SK-N-MC (cell line): ENCODE measurements around the gene PVR.

Source experiments
- DNase-seq: peaks from one replicate; pipeline ENCODE4 v3.0.0-alpha.2; 2011; ENCODE audit warnings: low read depth, low spot score
- H3K27ac ChIP-seq: fragments of 200-600 bp; sonication (generic); 2 replicates; pipeline ENCODE4 v1.5.1; 2016; ENCODE audit warnings: mixed run types
- H3K36me3 ChIP-seq: fragments of 200-600 bp; sonication (generic); 2 replicates; pipeline ENCODE4 v1.6.1; 2017; ENCODE audit warnings: antibody characterized with exemption, low read length, mixed read lengths; ENCODE audit not compliant: insufficient read depth
- H3K4me3 ChIP-seq: fragments of 200-600 bp; sonication (generic); 2 replicates; pipeline ENCODE4 v1.5.1; 2016
- H3K9ac ChIP-seq: fragments of 200-600 bp; sonication (generic); 2 replicates; pipeline ENCODE4 v1.8.0; 2017; ENCODE audit warnings: mixed run types, mixed read lengths; ENCODE audit not compliant: insufficient read length
- H3K9me3 ChIP-seq: fragments of 200-600 bp; sonication (generic); 2 replicates; pipeline ENCODE4 v1.6.1; 2017; ENCODE audit warnings: low read depth, mild to moderate bottlenecking, antibody characterized with exemption, low read length, moderate library complexity, mixed read lengths
- EZH2 ChIP-seq: fragments of 200-600 bp; sonication (generic); IDR thresholded peaks from one replicate; pipeline ENCODE4 v1.6.1; 2017; ENCODE audit warnings: antibody characterized with exemption
- FOXP2 ChIP-seq: optimal IDR thresholded peaks from 2 replicates; pipeline ENCODE3; 2011; ENCODE audit warnings: mild to moderate bottlenecking, moderate library complexity; ENCODE audit not compliant: insufficient read depth; ENCODE audit errors: extremely low read length, control extremely low read depth
- POLR2AphosphoS5 ChIP-seq: IDR thresholded peaks from 2 replicates; pipeline ENCODE4 v1.6.1; 2012; ENCODE audit warnings: mild to moderate bottlenecking, low read depth, low read length, borderline replicate concordance

Gene PVR

DNA sequence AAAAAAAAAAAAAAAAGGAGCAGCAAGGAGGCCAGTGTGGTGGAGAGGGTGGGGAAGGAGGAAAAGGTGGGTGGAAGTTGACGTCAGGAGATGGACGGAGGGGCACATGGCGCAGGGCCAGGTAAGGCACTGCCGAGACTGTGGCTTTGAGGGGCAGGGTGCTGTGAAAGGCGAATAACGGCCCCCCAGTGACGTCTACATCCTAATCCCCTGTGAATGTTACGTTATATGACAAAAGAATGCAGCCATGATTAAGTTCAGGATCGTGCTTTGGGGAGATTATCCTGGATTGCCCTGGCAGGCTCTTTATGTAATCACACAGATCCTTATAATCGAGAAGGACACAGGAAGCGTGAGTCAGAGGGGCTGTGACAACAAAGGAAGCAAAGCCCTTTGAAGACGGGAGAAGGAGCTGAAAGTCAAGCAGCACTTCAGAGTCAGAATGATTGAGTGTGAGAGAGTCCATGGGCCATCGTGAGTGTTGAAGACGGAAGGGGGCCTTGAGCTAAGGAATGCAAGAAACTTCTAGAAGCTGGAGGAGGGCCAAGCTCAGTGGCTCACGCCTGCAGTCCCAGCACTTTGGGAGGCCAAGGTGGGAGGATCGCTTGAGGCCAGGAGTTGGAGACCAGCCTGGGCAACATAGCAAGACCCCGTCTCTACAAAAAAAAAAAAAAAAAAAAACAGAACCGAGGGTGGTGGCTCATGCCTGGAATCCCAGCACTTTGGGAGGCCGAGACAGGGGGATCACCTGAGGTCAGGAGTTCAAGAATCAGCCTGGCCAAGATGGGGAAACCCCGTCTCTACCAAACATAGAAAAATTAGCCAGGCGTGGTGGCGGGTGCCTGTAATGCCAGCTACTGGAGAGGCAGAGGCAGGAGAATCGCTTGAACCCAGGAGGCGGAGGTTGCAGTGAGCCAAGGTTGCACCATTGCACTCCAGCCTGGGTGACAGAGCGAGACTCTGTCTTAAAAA, 41.5 kb downstream of the PVR start:
- no peak for DNase-seq
- Histone ChIP-seq H3K9me3 (no peaks in the 10 kb centered on the region), H3K4me3 (no peak overlapping the region), H3K9ac (no peak overlapping the region), H3K27ac (no peak overlapping the region), H3K36me3 (no peaks in the 10 kb centered on the region)
- TF ChIP-seq FOXP2 (no peak), EZH2 (no peak), POLR2AphosphoS5 (no peak)

GRCh38 chr19:44685877-44686276, 42.2 kb downstream of the PVR start:
- H3K36me3 ChIP-seq = no peaks in the 10 kb centered on the region
- TF ChIP-seq EZH2 = no peak
- TF ChIP-seq FOXP2 = no peak
- no peak overlapping the region for H3K27ac ChIP-seq
- H3K9ac ChIP-seq = no peak overlapping the region
- H3K4me3 ChIP-seq = no peak overlapping the region
- no peak for DNase-seq
- no peaks in the 10 kb centered on the region for H3K9me3 ChIP-seq

GRCh38 chr19:44686896-44687295, 43.2 kb downstream of the PVR start:
- Histone ChIP-seq H3K36me3 (no peaks in the 10 kb centered on the region), H3K9ac (no peak overlapping the region), H3K4me3 (no peak overlapping the region), H3K27ac (no peak overlapping the region), H3K9me3 (no peaks in the 10 kb centered on the region)
- DNase-seq = no peak
- TF ChIP-seq POLR2AphosphoS5 (no peak), EZH2 (no peak), FOXP2 (no peak)

DNA sequence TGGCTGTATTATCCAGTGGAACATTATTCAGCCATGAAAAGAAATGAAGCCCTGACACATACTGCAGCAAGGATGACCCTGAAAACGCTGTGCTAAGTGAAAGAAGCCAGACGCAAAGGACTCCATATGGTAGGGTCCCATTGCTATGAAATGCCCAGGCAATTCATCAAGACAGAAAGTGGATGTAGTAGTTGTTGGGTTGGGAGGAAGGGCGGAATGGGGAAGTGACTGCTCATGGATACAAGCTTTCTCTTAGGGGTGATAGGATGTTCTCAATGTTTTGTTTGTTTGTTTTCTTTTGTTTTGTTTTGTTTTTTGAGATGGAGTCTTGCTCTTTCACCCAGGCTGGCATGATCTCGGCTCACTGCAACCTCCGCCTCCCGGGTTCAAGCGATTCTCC, 44.2 kb downstream of the PVR start:
- Histone ChIP-seq H3K36me3 (no peaks in the 10 kb centered on the region), H3K4me3 (no peak overlapping the region), H3K27ac (no peak overlapping the region), H3K9me3 (no peaks in the 10 kb centered on the region), H3K9ac (no peak overlapping the region)
- no peak for DNase-seq
- TF ChIP-seq POLR2AphosphoS5 (no peak), EZH2 (no peak), FOXP2 (no peak)

DNA sequence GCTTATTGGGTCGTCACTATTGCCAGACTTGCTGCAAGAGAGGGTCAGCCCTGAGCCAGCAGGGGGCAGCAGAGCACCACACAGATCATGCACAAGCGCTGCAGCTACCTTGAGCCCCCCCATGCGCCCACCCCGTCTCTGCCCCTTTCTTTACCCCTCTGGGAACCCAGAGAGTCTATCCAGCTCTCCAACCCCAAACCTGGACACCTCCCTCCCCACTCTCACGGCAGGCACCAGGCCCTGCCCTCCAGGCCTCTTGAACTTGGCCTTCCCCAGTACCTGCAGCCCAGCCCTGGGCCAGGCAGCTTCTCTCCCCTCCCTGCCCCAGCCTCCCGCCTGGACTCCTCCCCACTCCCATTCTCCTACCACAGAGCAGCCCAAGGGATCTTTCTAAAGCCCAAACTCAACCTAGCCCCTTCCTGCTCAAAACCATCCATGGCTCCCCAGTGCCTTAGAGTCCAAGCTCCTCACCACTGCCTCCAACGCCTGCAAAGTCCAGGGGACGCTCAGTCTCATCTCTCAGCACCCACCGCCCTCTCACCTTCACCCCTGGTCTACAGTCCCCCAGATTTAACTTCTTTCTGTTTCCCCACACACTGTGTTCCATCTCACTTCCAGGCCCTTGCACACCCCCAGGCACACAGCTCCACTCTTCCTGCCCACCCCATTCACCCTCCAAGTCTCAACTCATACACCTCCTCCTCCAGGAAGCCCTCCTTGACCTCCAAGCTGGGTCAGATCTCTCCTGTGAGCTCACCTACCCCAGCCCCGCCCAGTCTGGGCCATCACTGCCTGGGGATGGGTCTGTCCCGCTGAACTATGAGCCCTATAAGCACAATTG, 45.8 kb downstream of the PVR start:
- peak; percentile 39 for DNase-seq
- no peaks in the 10 kb centered on the region for H3K36me3 ChIP-seq
- H3K4me3 ChIP-seq = no peak overlapping the region
- H3K9ac ChIP-seq = no peak overlapping the region
- H3K27ac ChIP-seq = no peak overlapping the region
- H3K9me3 ChIP-seq = no peaks in the 10 kb centered on the region
- TF ChIP-seq POLR2AphosphoS5 (no peak), EZH2 (no peak), FOXP2 (no peak)

GRCh38 chr19:44690131-44690440, 46.4 kb downstream of the PVR start:
- Histone ChIP-seq H3K4me3 (no peak overlapping the region), H3K9me3 (no peaks in the 10 kb centered on the region), H3K9ac (no peak overlapping the region), H3K36me3 (no peaks in the 10 kb centered on the region), H3K27ac (no peak overlapping the region)
- TF ChIP-seq FOXP2 (no peak), POLR2AphosphoS5 (no peak), EZH2 (no peak)
- DNase-seq = no peak

GRCh38 chr19:44692379-44692721, 48.6 kb downstream of the PVR start:
- Histone ChIP-seq H3K36me3 (no peaks in the 10 kb centered on the region), H3K9me3 (no peaks in the 10 kb centered on the region), H3K27ac (no peak overlapping the region), H3K4me3 (no peak overlapping the region), H3K9ac (no peak overlapping the region)
- no peak for DNase-seq
- no peak for TF ChIP-seq EZH2
- no peak for TF ChIP-seq POLR2AphosphoS5
- TF ChIP-seq FOXP2 = no peak

- Histone ChIP-seq H3K27ac (no peak overlapping the region), H3K9ac (no peak overlapping the region)
- no peak for DNase-seq
These were observed 50.5 kb downstream of the PVR start for GRCh38 chr19:44694184-44694579.

More at GRCh38 chr19:44694184-44694579, 50.5 kb downstream of the PVR start:
- TF ChIP-seq FOXP2 (no peak), POLR2AphosphoS5 (no peak), EZH2 (no peak)
- no peaks in the 10 kb centered on the region for H3K36me3 ChIP-seq
- H3K4me3 ChIP-seq = no peak overlapping the region
- H3K9me3 ChIP-seq = no peaks in the 10 kb centered on the region
